ENCODE measurements around the gene GYS2. TPM values are rescaled to one million over a fixed set of nuclear protein-coding genes. Genes with fewer than 3 reads are reported as not detected.

GYS2 gene
- total and polyA plus RNA-seq, 9 donors = 0.12 TPM; not detected in 8

DNA sequence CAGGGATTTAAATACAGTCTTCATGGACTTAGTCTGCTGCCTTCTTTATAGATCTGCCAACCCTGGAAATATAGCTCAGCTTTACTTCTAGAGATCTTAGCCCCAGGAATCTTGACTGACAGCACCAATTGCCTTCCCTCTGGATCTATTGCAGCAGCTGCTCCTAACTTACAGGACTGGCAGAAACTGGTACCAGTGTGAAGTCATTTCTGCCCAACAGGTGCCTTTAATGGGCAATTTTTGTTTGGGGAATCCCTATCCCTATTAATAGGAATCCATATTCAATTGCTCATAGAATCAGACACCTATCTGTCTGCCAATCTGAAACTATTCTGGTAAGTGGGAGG lies 51.3 kb downstream of the GYS2 start:
- no peaks in the 10 kb centered on the region for H3K27me3 ChIP-seq
- H3K36me3 ChIP-seq = no peaks in the 10 kb centered on the region
- TF ChIP-seq POLR2A (IDR thresholded peaks at IDR 0.05) (no peak), EP300 (IDR thresholded peaks at IDR 0.05) (no peak)
- TF ChIP-seq, protein P1, sequence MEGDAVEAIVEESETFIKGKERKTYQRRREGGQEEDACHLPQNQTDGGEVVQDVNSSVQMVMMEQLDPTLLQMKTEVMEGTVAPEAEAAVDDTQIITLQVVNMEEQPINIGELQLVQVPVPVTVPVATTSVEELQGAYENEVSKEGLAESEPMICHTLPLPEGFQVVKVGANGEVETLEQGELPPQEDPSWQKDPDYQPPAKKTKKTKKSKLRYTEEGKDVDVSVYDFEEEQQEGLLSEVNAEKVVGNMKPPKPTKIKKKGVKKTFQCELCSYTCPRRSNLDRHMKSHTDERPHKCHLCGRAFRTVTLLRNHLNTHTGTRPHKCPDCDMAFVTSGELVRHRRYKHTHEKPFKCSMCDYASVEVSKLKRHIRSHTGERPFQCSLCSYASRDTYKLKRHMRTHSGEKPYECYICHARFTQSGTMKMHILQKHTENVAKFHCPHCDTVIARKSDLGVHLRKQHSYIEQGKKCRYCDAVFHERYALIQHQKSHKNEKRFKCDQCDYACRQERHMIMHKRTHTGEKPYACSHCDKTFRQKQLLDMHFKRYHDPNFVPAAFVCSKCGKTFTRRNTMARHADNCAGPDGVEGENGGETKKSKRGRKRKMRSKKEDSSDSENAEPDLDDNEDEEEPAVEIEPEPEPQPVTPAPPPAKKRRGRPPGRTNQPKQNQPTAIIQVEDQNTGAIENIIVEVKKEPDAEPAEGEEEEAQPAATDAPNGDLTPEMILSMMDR (IDR thresholded peaks at IDR 0.05) = no peak
- H3K4me3 ChIP-seq = no peak overlapping the region
- H3K27ac ChIP-seq = no peak overlapping the region
- intact Hi-C loops (cut with DNase I) = no loop called here
- DNase-seq = no peak
- no peaks in the 10 kb centered on the region for H3K9me3 ChIP-seq
- H3K4me1 ChIP-seq (ENCODE audit: insufficient read depth) = no peaks in the 10 kb centered on the region

DNA sequence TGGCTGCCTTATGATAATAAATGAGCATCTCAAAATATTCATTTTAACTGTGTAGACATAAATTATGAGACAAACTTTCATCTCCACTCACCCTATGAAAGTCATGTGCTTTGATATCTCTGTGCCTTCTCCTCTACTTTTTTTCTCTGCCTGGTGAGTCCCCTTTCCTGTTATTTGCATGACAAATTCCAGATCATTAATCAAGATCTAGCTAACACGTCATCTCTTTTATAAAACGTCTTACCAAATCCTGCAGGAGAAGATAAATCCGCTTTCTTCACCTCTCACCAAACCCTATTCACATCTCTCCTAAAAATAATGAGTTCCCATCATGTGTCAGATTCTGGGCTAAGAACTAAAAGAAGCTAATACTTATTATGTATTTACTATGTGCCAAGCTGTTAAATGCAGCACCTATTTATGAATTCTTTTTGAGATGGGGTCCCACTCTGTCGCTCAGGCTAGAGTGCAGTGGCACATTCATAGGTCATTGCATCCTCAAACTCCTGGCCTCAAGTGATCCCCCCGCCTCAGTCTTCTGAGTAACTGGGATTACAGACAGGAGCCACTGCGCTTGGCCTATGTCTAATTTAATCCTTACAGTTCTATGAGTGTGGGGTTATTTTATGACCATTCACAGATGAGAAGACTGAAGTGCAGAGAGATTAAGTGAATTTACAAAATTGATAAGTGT lies 51.9 kb downstream of the GYS2 start:
- DNase-seq = no peak
- 71 to 78% (median 75%) methylated on average over 6 of the region's 6 CpGs for WGBS, 3 donors

DNA sequence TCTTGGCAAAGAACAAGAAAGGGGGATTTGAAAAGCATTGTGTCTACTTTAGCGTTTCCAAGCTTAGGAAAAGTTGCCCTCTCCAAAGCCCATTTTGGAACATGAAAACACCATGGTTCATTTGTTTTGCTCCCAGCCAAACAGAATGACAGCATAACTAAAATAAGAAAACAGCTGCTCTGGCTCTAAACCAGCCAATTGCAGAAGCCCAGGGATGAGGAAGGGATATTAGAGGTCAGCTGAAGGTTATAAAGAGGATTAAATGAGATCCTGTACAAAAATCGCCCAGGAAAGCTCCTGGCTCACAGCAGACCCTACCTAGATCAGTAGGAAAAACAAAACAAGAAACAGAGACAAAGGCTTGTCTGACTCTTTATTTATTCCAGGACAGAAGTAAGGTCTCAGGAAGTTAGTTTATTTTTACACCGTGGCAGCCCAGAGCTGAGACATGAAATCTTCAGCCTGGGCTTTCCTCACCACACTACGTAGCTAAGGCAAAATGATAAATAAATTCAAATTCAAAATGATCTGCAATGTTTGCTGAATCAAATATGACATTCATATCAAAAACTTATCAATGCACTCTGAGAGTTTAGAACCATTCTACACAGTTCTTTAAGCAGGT lies 52.7 kb downstream of the GYS2 start:
- Histone ChIP-seq H3K36me3 (no peaks in the 10 kb centered on the region), H3K27me3 (no peaks in the 10 kb centered on the region), H3K9me3 (no peaks in the 10 kb centered on the region), H3K27ac (no peak overlapping the region), H3K4me1 (ENCODE audit: insufficient read depth) (no peaks in the 10 kb centered on the region), H3K4me3 (no peak overlapping the region)
- no peak for DNase-seq
- 9 to 15% (median 15%) methylated on average over 4 of the region's 4 CpGs for WGBS, 3 donors
- TF ChIP-seq EP300 (IDR thresholded peaks at IDR 0.05) (no peak), POLR2A (IDR thresholded peaks at IDR 0.05) (no peak)
- TF ChIP-seq, protein P1 (IDR thresholded peaks at IDR 0.05) = no peak
- intact Hi-C loops (cut with DNase I) = no loop called here

More for the DNA sequence above, 51.9 kb downstream of the GYS2 start:
- H3K4me1 ChIP-seq (ENCODE audit: insufficient read depth) = no peaks in the 10 kb centered on the region
- intact Hi-C loops (cut with DNase I) = no loop called here
- TF ChIP-seq EP300 (IDR thresholded peaks at IDR 0.05) (no peak), POLR2A (IDR thresholded peaks at IDR 0.05) (no peak)
- TF ChIP-seq, protein P1 (IDR thresholded peaks at IDR 0.05) = no peak
- H3K4me3 ChIP-seq = no peak overlapping the region
- no peaks in the 10 kb centered on the region for H3K9me3 ChIP-seq
- no peaks in the 10 kb centered on the region for H3K27me3 ChIP-seq
- no peaks in the 10 kb centered on the region for H3K36me3 ChIP-seq
- H3K27ac ChIP-seq = no peak overlapping the region

DNA sequence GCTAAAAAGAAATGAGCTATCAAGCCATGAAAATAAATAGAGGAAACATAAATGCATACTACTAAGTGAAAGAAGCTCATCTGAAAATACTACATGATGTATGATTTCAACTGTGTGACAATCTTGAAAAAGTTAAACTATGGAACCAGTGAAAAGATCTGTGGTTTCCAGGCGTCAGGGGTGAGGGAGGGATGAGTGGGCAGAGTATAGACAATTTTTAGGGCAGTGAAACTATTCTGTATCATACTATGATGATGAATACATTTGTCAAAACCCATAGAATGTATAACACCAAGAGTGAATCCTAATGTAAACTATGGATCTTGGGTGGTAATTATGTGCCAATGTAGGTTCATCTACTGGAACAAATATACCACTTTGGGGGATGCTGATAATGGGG lies 57.2 kb downstream of the GYS2 start:
- Histone ChIP-seq H3K27me3 (no peaks in the 10 kb centered on the region), H3K4me3 (no peak overlapping the region), H3K4me1 (ENCODE audit: insufficient read depth) (no peaks in the 10 kb centered on the region), H3K27ac (no peak overlapping the region), H3K36me3 (no peaks in the 10 kb centered on the region), H3K9me3 (no peaks in the 10 kb centered on the region)
- no peak for DNase-seq
- no peak for TF ChIP-seq EP300 (IDR thresholded peaks at IDR 0.05)
- no peak for TF ChIP-seq POLR2A (IDR thresholded peaks at IDR 0.05)
- TF ChIP-seq, protein P1 (IDR thresholded peaks at IDR 0.05) = no peak
- 66 to 75% (median 73%) methylated on average over 1 of the region's 1 CpG for WGBS, 3 donors
- intact Hi-C loops (cut with DNase I) = no loop called here
